Tibial nerve (tissue), 4 donors: ENCODE data around the gene CABLES2.

Experiments used
- EP300 ChIP-seq, 2 donors: sonication (generic); formaldehyde crosslinking; IDR thresholded peaks; one replicate each; pipeline ENCODE4 v1.6.1; 2017; ENCODE audit warnings: antibody characterized with exemption in 2 of 2, mild to moderate bottlenecking in 1 of 2
- POLR2A ChIP-seq, 2 donors: fragments of 450-650 bp; IDR thresholded peaks; one replicate each; pipeline ENCODE4 v1.6.1; 2017; ENCODE audit warnings: antibody characterized with exemption in 2 of 2, mild to moderate bottlenecking in 2 of 2, moderate library complexity in 2 of 2
- TF ChIP-seq, protein P1 (sequence below), 5 experiments: fragments of 200-600 bp in 3 of 5; fragments of 450-650 bp in 2 of 5; sonication (generic) in 3 of 5; IDR thresholded peaks; one replicate each; pipeline ENCODE4 v1.5.1; 2016 to 2019; ENCODE audit warnings: antibody characterized with exemption in 5 of 5, mild to moderate bottlenecking in 3 of 5, moderate library complexity in 2 of 5

DNA sequence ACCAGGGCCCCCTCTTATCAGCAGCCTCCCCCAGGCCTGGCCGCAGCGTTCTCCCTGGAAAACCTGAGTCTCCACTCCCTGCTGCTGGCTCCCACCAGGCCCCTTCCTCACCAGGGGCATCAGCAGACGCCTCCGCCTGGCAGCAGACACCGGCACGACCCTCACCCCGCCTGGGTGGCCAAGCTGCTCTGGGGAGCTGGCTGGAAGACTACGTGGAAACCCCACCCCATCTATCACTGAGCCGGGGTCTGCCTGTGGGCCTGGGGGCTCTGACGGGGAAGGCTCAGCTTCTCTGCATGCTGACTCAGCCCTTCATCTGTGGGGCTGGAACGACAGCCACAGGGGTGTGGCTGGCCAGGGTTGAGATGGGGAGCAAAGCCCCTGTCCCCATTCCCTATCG is 39.4 kb upstream of the CABLES2 start:
- TF ChIP-seq, protein P1, sequence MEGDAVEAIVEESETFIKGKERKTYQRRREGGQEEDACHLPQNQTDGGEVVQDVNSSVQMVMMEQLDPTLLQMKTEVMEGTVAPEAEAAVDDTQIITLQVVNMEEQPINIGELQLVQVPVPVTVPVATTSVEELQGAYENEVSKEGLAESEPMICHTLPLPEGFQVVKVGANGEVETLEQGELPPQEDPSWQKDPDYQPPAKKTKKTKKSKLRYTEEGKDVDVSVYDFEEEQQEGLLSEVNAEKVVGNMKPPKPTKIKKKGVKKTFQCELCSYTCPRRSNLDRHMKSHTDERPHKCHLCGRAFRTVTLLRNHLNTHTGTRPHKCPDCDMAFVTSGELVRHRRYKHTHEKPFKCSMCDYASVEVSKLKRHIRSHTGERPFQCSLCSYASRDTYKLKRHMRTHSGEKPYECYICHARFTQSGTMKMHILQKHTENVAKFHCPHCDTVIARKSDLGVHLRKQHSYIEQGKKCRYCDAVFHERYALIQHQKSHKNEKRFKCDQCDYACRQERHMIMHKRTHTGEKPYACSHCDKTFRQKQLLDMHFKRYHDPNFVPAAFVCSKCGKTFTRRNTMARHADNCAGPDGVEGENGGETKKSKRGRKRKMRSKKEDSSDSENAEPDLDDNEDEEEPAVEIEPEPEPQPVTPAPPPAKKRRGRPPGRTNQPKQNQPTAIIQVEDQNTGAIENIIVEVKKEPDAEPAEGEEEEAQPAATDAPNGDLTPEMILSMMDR (IDR thresholded peaks at IDR 0.05): no peak
- no peak for TF ChIP-seq POLR2A (IDR thresholded peaks at IDR 0.05)
- TF ChIP-seq EP300 (IDR thresholded peaks at IDR 0.05): no peak
